NCI-H146 treated with DMSO at 0.1 percent for 48 hours (cell line): ENCODE results near the gene MCC.
A peak's percentile ranks its signal among the peaks of the same experiment; 100 is the strongest.

Source experiments
- DNase-seq: peaks from one replicate; lab custom pipeline; 2025; ENCODE audit not compliant: unreplicated experiment; lab: John Stamatoyannopoulos, UW

The MCC gene

DNA sequence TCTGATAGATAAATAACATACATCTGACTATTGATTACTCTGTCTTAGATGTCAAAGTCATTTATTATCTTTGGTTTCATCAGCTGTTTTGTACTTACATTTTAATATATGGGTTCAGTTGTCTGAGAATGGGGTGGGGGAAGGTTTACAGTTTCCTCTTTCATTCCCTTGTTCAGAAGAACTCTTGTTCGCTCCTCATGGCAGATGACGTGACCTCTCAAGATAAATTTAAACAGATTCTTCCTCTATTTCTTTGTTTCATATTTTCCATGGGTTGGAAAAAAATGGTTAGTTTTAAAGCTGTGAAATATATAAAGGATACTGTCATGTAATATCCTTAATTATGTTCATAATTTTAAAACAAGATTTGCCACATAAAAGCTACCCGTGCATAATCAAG, 114.8 kb downstream of the MCC start:
- no peak for DNase-seq

DNA sequence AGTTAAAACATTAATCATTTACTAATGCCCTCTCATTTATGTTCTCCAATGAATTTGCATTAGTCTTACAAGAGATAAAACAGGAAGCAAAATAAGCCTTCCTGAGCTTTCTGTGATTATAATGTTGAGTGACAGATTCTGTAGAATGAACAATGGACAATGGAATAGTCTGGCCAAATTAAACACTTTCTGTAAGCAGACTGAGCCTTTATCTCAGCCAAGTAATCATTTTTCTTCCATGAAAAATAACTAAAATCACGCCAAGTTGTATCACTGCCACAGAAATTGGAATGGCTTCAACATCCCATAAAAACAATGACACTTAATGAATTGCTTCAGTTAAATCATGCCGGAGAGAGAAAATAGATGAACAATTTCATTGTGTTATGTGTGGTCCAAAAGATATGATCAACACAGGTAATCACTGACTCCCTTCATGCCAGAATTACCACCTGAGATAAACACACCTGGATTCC, 116.5 kb downstream of the MCC start:
- DNase-seq: no peak

DNA sequence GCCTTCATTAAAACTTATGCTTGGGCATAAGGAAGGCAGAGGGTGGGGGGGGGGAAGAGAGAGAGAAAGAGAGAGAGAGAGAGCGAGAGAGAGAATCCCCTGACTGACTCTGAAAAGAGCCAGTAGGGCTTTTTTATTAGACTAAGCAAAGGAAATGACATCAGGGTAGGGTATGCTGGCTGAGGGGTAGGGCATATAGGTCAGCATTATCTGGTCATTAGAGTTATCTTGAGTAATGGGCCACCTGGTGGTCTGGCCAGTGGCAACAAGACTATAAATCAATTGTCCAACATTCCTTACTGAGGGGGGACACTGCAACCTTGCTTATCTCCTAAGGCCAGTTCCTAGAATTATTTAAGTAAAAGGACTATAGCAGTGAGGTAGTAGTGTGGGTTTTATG, 120.7 kb downstream of the MCC start:
- no peak for DNase-seq

DNA sequence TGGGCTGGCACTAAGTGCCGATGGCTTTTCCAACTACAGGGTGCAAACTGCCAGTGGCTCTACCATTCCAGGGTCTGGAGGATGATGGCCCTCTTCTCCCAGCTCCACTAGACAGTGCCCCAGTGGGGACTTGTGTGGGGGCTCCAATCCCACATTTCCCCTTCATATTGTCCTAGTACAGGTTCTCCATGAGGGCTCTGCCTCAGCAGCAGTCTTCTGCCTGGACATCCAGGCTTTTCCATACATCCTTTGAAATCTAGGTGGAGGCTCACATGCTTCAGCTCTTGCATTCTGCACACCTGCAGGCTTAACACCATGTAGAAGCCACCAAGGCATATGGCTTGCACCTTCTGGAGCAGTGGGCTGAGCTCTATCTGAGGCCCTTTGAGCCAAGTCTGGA, 123.8 kb downstream of the MCC start:
- no peak for DNase-seq

DNA sequence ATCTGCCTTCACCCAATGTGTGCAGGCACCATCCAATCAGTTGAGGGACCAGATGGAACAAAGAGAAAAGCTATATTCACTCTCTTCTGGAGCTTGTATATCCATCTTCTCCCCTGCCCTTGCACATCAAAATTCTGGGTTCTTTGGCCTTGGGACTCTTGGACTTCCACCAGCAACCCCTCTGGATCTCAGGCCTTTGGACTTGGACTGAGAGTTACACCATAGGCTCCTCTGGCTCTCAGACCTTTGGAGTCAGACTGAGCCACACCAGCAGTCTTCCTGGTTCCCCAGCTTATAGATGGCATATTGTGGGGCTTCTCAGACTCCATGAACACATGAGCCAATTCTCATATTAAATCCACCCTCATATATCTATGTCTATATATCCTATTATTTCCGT, 126.6 kb downstream of the MCC start:
- DNase-seq: no peak

DNA sequence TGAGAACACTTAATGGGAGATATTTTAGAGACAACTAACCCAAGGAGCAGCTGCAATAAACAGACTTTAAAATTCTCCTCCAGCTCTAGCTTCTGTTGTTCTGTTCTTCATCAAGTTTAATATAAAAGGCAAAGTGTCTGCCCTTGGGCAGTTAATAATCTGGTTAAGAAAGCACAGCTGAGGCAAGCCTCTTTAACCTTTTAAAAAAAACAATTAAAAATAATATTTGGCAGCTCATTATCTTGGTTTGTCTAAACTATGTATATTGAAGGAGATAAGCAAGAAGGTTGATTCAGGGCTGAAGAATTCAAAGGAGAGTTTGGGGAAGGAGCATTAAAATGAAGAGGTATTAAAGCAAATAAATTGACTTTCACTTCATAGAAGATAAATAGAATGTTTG, 128.8 kb downstream of the MCC start:
- DNase-seq: no peak

DNA sequence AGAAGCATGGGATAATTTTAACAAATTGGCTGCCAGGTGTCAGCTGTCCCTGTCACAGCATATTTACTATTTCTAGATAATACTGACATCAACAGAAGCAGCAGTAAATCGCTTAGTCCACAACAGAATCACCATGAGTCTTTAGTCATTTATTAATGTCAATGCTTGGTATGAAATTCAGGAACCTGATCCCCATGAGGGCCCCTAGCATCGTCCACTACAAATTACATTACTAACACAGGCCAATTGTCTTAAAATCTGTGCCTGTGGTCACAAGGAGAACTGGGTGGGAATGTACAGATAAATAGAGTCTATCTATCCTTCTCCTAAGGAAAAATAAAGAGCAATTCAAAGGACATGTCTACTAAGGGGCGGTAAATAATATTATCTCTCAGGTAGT, 129.6 kb downstream of the MCC start:
- no peak for DNase-seq

DNA sequence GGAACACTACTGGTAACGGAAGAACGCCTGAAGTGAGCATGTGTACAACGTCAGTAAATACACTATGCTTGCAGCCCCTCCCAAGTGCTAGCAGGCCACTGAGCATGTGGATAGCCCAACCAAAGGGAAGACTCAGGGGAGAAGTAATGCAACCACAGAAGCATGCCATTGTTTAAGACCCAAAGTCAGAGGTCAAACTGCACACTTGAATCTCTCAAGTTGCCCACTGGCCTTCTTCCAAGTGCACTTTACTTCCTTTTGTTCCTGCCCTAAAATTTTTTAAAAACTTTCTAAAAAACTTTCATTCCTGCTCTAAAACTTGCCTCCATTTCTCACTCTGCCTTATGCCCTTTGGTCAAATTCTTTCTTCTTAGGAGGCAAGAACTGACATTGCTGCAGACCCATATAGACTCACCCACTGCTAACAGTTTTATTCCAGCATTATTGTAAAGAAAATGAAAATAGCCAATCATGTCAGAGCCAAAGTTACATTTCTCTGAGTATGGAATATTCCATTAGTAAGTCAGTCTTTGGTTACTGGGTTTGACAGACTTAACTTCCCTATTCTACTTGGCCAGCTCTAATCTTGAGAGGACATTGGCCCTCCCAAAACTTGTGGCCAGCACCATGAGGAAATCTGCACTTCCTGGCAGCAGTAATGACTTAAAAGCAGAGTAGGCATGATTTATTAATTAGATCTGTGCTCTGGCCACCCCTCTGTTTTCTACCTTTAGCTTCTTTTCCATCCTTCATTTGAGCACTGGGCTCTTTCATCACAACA, 130.4 kb downstream of the MCC start:
- DNase-seq: no peak

DNA sequence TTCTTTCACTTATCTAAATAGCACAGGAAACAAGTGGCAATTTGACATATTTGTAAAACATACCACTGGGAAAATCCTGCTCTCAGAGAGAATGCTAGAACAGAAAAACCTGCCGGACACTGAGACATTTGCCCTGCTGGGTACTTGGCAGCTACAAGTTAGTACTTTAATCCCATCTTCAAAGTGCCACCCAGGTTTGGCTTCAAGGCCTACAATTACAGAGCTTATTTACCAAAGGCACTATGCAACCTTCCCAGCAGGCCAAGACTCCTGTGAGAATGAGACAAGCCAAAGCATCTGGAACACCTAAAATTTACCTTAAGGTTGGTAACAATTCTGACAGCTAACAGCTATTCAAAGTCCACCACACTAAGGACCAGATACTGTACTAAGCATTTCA, 131.8 kb downstream of the MCC start:
- DNase-seq: no peak

DNA sequence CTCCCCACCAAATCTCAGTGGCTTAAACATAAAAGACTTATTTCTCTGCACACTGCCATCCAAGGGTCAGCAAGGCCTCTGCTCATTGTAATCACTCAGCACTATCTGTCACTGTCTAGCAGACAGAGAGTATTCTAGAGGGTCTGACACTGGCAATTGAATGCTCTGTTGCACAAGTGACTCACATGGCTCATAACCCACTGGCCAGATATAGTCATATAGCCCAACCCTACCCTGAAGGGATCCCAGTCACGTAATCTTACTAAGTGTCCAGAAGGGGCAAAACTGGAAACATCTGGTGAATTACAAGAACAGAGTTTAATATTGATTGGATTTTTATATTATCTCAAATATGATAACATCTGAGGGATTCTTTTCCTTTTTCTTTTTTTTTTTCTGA, 134.2 kb downstream of the MCC start:
- no peak for DNase-seq

DNA sequence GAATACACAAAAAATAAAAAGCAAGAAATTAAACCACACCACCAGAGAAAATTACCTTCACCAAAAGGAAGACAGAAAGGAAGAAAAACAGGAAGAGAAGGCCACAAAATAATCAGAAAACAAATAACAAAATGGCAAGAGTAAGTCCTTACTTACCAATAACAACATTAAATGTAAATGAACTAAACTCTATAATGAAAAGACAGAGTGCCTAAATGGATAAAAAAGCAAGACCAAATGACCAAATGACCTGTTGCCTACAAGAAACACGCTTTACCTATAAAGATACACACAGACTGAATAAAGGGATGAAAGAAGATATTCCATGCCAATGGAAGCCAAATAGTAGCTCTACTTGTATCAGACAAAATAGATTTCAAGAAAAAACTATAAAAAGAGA, 140.7 kb downstream of the MCC start:
- DNase-seq: no peak

DNA sequence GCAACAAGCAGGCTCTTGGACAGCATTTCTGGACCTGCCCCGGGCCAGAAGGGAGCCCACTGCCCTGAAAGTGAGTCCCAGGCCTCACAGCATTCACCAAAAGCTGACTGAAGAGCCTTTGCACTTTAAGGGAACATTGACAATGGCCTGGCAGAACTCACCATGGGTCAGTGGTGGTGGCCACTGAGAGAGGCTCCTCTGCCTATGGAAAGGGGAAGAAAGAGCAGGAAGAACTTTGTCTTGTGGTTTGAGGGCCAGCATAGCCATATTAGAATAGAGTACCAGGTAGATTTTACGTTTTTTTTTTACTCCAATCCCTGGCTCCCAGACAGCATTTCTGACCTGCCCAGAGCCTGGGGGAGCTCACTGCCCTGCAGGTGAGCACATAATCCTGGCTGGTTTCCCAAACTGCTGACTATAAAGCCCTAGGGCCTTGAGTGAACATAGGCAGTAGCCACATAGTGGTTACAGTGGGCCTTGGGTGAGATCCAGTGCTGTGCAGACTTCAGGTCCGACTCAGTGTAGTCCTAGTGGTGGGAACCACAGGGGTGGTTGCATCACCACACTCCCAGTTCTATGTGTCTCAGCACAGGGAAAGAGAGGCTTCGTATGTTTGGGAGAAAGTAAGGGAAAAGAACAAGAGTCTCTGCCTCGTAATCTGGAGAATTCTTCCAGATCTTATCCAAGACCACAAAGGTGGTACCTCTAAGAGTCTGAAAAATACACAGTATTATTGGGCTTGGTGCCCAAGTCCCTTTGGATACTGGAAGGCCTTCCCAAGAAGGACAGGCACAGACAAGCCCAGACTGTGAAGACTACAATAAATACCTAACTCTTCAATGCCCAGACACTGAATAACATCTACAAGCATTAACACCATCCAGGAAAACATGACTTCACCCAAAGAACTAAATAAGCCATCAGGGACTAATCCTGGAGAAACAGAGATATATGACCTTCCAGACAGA, 143.0 kb downstream of the MCC start:
- no peak for DNase-seq

DNA sequence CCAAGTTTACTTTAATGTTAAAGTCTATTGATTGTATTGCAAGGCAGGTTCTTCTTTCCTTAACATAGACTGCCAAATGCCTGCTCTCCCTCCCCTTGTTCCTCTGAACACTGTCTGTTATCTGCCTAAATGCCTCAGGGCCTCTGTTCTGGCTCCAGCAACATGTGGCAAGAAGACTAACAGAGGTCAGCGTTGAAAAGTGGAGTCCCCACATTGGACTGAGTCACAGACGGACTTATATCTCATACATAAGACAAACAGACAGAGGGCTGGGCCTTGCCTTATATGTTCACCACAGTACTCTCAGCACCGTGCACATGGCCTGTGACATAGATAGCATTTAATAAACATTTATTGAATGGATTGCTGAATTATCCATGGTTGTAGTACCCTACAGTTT, 144.9 kb downstream of the MCC start:
- DNase-seq: no peak

DNA sequence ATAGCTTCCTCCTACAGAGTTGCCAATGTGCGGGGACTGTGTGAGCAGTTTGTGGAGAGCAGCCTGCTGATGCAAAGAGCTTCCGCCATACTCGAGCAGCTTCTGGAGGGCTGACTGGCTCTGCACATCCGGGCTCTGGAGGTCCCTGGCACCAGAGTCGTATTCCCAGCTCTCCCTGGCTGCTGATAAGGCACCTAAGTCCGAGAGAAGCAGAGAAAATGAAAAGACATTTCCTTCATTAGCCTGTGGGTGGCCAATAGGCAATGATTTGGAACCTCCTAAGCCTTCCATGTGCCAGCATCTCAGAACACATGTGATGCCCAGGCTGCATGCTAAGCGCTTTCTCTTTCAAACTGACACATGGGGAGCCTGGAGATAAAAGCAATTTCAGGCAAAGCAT, 147.7 kb downstream of the MCC start:
- DNase-seq: no peak

DNA sequence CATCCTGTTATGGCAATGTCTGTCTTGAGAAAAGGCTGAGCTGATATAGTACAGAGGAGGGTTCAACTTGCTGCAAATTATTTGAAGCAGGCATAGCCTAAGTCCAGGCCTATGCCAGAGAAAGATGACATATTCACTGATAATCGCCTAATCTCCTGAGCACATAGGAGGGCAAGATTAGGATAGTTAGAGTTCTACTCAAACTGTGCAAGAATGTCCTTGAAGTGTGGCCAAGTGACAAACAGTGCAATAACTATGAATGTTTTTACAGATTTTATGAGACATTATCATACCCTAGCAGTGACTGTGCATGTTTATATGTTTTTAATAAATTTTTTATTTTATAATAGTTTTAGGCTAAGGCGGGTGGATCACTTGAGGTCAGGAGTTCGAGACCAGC, 149.6 kb downstream of the MCC start:
- DNase-seq: no peak

DNA sequence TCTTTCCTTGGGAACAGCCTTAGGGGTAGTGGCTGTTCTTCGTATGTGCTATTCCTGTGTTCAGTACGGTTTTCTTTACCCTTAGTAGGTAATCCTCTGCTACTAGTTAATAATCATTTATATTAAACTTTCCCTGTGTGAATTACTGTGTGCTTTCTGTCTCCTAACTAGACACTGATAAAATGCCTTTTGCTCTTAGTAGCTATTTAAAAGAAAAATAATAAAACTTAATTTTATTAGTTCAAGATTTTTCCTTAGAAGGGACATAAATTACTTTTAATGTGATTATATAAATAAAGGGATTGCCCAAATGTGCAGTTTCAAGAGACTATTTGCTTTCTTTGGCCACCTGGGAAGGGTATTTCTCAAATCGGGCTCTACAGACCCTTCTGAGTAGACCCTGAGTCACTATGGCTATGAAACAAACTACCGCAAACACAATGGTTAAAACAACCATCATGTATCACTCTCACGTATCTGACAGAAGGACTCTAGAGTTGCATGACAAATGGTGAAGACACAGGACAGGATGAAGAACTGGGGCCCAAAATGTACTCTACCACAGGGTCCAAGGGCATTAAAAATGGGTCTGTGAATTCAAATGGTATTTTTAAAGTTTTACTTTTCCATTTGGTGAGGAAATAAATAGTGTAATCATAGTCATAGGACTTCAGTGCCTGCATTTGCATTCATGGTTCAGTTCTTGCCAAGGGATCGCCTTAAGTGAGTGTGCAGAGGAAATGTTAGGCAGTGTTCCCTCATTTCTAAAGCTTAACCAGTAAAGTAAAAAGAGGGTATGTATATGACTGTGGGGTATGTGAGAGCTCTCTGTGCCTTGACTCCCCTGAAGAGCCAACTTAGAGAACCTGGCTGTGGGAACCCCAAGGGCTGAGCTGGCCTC, 150.5 kb downstream of the MCC start:
- DNase-seq: no peak

DNA sequence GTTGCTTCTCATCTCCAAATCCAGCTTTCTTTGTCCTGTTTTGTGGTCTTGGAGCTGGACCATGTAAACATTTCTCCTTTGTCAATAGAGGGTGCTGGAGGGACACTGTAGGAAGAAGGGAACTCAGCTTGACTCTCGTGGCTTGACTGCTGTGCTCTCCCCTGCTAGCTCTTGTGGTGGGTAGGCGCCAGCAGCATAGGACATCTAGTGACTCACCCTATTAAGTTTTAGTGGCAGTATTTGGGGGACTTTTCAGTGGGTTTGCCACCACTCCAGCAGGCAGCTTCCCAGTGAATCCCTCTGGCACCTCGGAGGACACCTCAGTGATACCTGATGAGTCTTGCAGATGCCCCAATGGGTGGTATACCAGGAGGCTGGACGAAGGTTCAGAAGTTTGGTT, 151.3 kb downstream of the MCC start:
- DNase-seq: peak; percentile 7

DNA sequence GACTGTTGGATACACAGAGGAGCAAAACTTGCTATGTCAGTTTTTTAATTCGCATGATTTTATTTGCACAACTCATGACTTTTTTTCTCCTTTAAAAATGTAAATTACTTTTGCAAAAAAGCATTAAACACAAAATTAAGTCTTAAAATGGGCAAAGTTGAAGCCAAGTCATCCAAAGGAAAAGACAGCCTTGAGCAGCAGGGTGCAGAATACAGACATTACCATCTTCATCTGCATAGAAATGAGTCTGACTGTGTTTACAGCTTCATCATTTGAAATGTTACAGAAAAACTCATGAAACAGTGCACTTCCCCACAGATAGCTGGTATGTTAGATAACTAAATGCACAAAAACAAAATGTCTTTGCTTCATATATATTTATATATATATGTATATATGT, 154.8 kb downstream of the MCC start:
- DNase-seq: no peak

DNA sequence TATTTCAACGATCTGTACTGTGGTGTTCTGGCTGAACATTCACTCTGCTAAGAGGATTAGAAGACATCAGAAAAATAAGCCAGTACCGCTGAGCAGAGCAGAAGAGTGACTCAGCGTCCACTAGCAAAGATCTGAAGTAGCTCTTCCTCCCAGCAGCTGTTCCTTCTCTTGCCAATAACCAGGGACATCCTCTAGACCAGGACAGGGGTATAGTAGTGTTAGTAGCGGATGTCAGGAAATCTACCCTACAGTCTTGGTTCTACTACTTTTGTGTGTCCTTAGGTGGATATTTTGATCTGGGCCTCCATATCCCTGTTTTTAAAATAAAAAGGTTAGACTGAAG, 157.1 kb downstream of the MCC start:
- no peak for DNase-seq

DNA sequence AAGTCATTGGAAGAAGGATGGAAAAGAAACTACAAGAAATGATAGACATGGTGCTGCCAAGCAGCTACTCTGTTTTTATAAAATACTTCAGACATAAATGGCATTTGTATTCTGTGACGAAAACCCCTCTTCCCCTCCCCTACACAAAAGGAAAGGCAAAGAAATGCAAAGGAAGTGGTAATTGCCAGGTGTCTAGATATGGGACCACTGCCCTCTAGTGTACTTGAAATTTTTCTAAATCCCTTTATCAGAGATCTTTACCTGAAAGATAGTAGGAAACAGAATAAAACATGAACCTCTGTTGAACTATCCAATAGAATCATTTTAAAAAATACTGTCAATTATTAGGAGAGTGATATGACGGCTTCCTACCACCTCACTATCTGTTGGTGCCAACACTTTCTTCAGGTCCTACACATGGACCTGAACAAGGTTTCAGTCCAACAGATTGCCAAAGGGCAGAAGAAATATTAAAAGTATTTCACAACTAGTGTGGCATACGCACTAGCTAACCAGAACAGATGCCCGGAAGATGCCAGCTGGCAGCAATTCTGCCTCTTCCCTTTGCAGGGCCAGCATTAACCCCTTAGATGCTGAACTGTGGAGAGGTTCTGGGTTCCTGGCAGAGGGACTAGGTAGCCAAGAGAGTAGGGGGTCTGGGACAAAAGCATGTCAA, 157.6 kb downstream of the MCC start:
- DNase-seq: peak; percentile 13

DNA sequence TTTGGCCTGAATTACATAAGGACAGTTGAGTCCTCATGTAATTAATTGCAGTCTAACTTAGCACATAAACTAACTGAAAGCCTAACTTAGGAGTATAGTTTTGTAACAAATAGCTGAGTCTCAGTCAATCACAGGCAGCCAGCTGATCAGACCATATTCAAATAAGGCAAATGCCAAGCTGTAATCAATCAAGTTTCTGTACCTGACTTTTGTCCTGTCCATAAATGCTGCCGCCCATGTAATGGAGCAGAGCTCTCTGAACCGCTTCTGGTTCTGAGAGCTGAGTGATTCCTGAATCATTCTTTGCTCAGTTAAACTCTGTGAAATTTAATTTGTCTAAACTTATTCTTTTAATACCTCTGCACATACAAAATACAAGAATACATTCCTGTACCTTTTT, 158.3 kb downstream of the MCC start:
- DNase-seq: no peak
